ENCODE results near the gene PSMD11.

DNA sequence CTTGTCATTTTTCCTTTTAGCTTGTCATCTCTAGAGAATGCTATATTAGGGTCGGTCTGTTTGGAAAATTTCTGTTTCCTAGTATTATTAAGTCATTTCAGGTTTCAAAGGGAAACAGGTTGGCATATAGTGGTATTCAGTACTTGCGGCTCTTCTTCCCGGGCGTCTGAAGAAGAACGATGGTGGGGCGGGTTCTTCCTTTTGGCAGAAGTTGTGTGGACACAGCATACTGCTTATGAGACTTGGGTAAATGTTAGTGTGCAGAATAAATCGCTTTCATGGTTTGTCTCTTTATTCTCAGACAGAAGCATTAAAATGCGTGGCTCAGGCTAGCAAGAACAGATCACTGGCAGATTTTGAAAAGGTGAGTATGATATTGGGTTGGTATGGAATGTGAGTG is 32.9 kb downstream of the PSMD11 start:
- TF ChIP-seq, protein P1, sequence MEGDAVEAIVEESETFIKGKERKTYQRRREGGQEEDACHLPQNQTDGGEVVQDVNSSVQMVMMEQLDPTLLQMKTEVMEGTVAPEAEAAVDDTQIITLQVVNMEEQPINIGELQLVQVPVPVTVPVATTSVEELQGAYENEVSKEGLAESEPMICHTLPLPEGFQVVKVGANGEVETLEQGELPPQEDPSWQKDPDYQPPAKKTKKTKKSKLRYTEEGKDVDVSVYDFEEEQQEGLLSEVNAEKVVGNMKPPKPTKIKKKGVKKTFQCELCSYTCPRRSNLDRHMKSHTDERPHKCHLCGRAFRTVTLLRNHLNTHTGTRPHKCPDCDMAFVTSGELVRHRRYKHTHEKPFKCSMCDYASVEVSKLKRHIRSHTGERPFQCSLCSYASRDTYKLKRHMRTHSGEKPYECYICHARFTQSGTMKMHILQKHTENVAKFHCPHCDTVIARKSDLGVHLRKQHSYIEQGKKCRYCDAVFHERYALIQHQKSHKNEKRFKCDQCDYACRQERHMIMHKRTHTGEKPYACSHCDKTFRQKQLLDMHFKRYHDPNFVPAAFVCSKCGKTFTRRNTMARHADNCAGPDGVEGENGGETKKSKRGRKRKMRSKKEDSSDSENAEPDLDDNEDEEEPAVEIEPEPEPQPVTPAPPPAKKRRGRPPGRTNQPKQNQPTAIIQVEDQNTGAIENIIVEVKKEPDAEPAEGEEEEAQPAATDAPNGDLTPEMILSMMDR (IDR thresholded peaks at IDR 0.05): no peak
- TF ChIP-seq POLR2A (IDR thresholded peaks at IDR 0.05): no peak

Measured in right lobe of liver (tissue), 4 donors.